K562 (cell line): ENCODE data around the gene AGR2. TPM values are rescaled to one million over a fixed set of nuclear protein-coding genes. Genes with fewer than 3 reads are reported as not detected.

Experiments
- ATAC-seq: fragments of 200-7000 bp; cut with Tn5 transposase; 3 replicates; pipeline ENCODE4 v1.9.1; 2020; ENCODE audit warnings: moderate library complexity
- BruUV-seq: library from RNA; stranded (reverse); fragments of 400-500 nt; replicated peaks from 2 replicates; lab custom pipeline; 2021; lab: Mats Ljungman, UMichigan
- CTCF ChIA-PET: fragments of 300-600 bp; formaldehyde crosslinking; extraction: SDS; loops from one replicate; lab custom pipeline; 2021; ENCODE audit warnings: low intra/inter-chr PET ratio; lab: Yijun Ruan, JAX
- POLR2A ChIA-PET: fragments of 300-600, 350-650 bp; sonication (Branson Sonifier 250); formaldehyde crosslinking; extraction: SDS; loops from one replicate; lab custom pipeline; 2021; ENCODE audit warnings: antibody characterized with exemption, inconsistent platforms; lab: Yijun Ruan, JAX
- DNase-seq, 4 experiments: peaks; one replicate each; pipeline versions ENCODE4 v3.0.0 to v3.0.0-alpha.2; 2011 to 2018; ENCODE audit warnings: low spot score in 3 of 4, mixed read lengths in 3 of 4; ENCODE audit errors: extremely low read depth in 1 of 4
- FAIRE-seq: peaks from 2 replicates; lab custom pipeline; 2011; peaks lifted over from hg19 to GRCh38; lab: Jason Lieb, UNC
- H2AFZ ChIP-seq: 2 replicates; pipeline ENCODE4 v1.6.0; 2011; ENCODE audit warnings: low read depth, low read length, control low read depth, inconsistent platforms
- H3K27ac ChIP-seq: fragments of 200-600 bp; 3 replicates; pipeline ENCODE4 v1.8.0; 2011; ENCODE audit warnings: low read depth, mild to moderate bottlenecking, control low read depth, inconsistent platforms, low read length, moderate library complexity, mixed read lengths; ENCODE audit errors: extremely low read depth
- H3K27me3 ChIP-seq, 2 experiments: fragments of 300-600 bp in 1 of 2; 2 replicates in 1 of 2; 3 replicates in 1 of 2; pipeline versions ENCODE4 v1.6.0 to v1.8.0; 2011; ENCODE audit warnings: inconsistent platforms in 2 of 2, low read length in 2 of 2, mild to moderate bottlenecking in 1 of 2, mixed read lengths in 1 of 2, moderate library complexity in 1 of 2; ENCODE audit not compliant: control insufficient read depth in 2 of 2, insufficient read depth in 2 of 2
- H3K36me3 ChIP-seq: fragments of 300-600 bp; 3 replicates; pipeline ENCODE4 v1.8.0; 2011; ENCODE audit warnings: mild to moderate bottlenecking, low read length, inconsistent platforms; ENCODE audit not compliant: control insufficient read depth, insufficient read depth
- H3K4me1 ChIP-seq, 2 experiments: fragments of 200-600 bp in 1 of 2; replicated peaks in 1 of 2; 2 replicates in 1 of 2; 3 replicates in 1 of 2; pipeline versions ENCODE4 v1.5.1 to v1.8.0; 2011; ENCODE audit warnings: inconsistent platforms in 2 of 2, low read length in 2 of 2, mild to moderate bottlenecking in 1 of 2, mixed read lengths in 1 of 2, moderate library complexity in 1 of 2; ENCODE audit not compliant: control insufficient read depth in 2 of 2, insufficient read depth in 2 of 2
- H3K4me2 ChIP-seq: 2 replicates; pipeline ENCODE4 v1.6.1; 2011; ENCODE audit warnings: low read length, control low read depth, inconsistent platforms, mixed read lengths; ENCODE audit not compliant: insufficient read depth
- H3K4me3 ChIP-seq: fragments of 200-600 bp; sonication (generic), shearing (Covaris generic); 2 replicates; pipeline ENCODE4 v1.5.1; 2016; ENCODE audit warnings: control low read depth, inconsistent platforms
- H3K79me2 ChIP-seq: fragments of 200-600 bp; 3 replicates; pipeline ENCODE4 v1.8.0; 2011; ENCODE audit warnings: low read length, inconsistent platforms; ENCODE audit not compliant: control insufficient read depth, insufficient read depth
- H3K9ac ChIP-seq, 2 experiments: 2 replicates each; pipeline versions ENCODE4 v1.6.0 to v1.6.1; 2011; ENCODE audit warnings: low read depth in 2 of 2, low read length in 2 of 2, control low read depth in 1 of 2, inconsistent platforms in 1 of 2, mild to moderate bottlenecking in 1 of 2, mixed read lengths in 1 of 2; ENCODE audit not compliant: insufficient read depth in 1 of 2
- H3K9me1 ChIP-seq: one replicate; pipeline ENCODE4 v1.6.0; 2011; ENCODE audit warnings: inconsistent platforms, mild to moderate bottlenecking, low read length, moderate library complexity; ENCODE audit not compliant: control insufficient read depth, insufficient read depth
- H3K9me3 ChIP-seq: replicated peaks from 2 replicates; pipeline ENCODE4 v1.5.1; 2011; ENCODE audit warnings: low read depth, low read length, inconsistent platforms; ENCODE audit not compliant: control insufficient read depth, insufficient read depth
- H4K20me1 ChIP-seq: replicated peaks from 2 replicates; pipeline ENCODE4 v1.6.1; 2011; ENCODE audit warnings: low read length, inconsistent platforms, mixed read lengths; ENCODE audit not compliant: control insufficient read depth, insufficient read depth
- ETV6 ChIP-seq, 3 experiments: fragments of 150-350 bp in 1 of 3; sonication (generic) in 1 of 3; formaldehyde crosslinking in 1 of 3; IDR thresholded peaks; 2 replicates each; pipeline versions ENCODE4 v1.6.1 to v1.8.0; 2014 to 2022; ENCODE audit warnings: borderline replicate concordance in 2 of 3, low read depth in 2 of 3, antibody characterized with exemption in 1 of 3, low read length in 1 of 3, mild to moderate bottlenecking in 1 of 3, missing genetic modification reagents in 1 of 3
- KDM1A ChIP-seq, 2 experiments: fragments of 450-650 bp; IDR thresholded peaks; 2 replicates each; pipeline ENCODE4 v1.6.1; 2016; ENCODE audit warnings: mild to moderate bottlenecking in 2 of 2
- KHSRP ChIP-seq: fragments of 450-650 bp; IDR thresholded peaks from 2 replicates; pipeline ENCODE4 v1.6.1; 2017
- POLR2G ChIP-seq: fragments of 200-400 bp; formaldehyde crosslinking; IDR thresholded peaks from 2 replicates; pipeline ENCODE4 v1.6.1; 2017; ENCODE audit warnings: low read depth, mild to moderate bottlenecking, antibody characterized with exemption, low read length, moderate library complexity
- U2AF1 ChIP-seq: fragments of 200-400 bp; formaldehyde crosslinking; optimal IDR thresholded peaks from 2 replicates; pipeline ENCODE3; 2017; ENCODE audit warnings: mild to moderate bottlenecking, low read depth, low read length, moderate library complexity
- ZKSCAN8 ChIP-seq: fragments of 200-800 bp; sonication (Bioruptor generic); IDR thresholded peaks from 2 replicates; pipeline ENCODE4 v1.6.1; 2016; ENCODE audit warnings: missing genetic modification characterization, missing compliant biosample characterization
- ZNF133 ChIP-seq: fragments of 250-450 bp; sonication (Bioruptor Pico); IDR thresholded peaks from 2 replicates; pipeline ENCODE4 v1.4.0; 2020; ENCODE audit warnings: mild to moderate bottlenecking
- ZNF561 ChIP-seq: fragments of 450-650 bp; formaldehyde crosslinking; conservative IDR thresholded peaks from 2 replicates; pipeline ENCODE4 v1.4.0; 2020; ENCODE audit warnings: mild to moderate bottlenecking, moderate library complexity
- WGBS: fragments of 100-300 bp; shearing (Covaris generic); methylation state at CpG from one replicate; pipeline ENCODE4 v1.1.6; 2016; ENCODE audit warnings: low coverage, mixed read lengths; ENCODE audit not compliant: insufficient coverage; ENCODE audit errors: missing lambda C conversion rate; 5-methylcytosine and 5-hydroxymethylcytosine counted together
- in situ Hi-C: fragments of 300-500 bp; cut with MboI; formaldehyde crosslinking; loops from 4 replicates; pipeline ENCODE4 v1.15.0; 2018; ENCODE audit warnings: inconsistent platforms, mixed read lengths
- intact Hi-C: fragments of 100-400 bp; cut with micrococcal nuclease; formaldehyde crosslinking; loops from 2 replicates; pipeline ENCODE4 v1.14.2; 2022
- polyA plus RNA-seq, 8 experiments: library from polyadenylated mRNA; depleted of rRNA in 4 of 8; stranded (reverse) in 5 of 8; unstranded in 3 of 8; fragments of >200 nt; fragmentation: Nextera tagmentation in 2 of 8; fragmentation: Illumina TruSeq in 1 of 8; extraction: Ambion mirVana in 2 of 8; extraction: Trizol in 1 of 8; gene quantifications; 2 replicates each; pipeline versions ENCODE4 v1.2.1 to v1.2.3, GENCODE V29; 2011 to 2014; ENCODE audit warnings: inconsistent platforms in 1 of 8, missing spikeins in 1 of 8
- total RNA-seq, 7 experiments: library from RNA; depleted of rRNA in 6 of 7; stranded (reverse); fragments of >200 nt in 6 of 7; fragmentation: Illumina TruSeq in 2 of 7; extraction: Trizol in 2 of 7; gene quantifications; 2 replicates each; pipeline versions ENCODE4 v1.2.1 to v1.2.3, GENCODE V29; 2011 to 2021; ENCODE audit warnings: low replicate concordance in 1 of 7
- TF ChIP-seq, protein P1 (sequence below): fragments of 450-650 bp; IDR thresholded peaks from 2 replicates; pipeline ENCODE4 v1.6.1; 2016; ENCODE audit warnings: low read depth

Gene AGR2
- total and polyA plus RNA-seq, 9 of the 15 experiments (the other 6 are each of a cell fraction or from before 2014, with no cell fraction given), result 0.66 TPM; not detected in 8

DNA sequence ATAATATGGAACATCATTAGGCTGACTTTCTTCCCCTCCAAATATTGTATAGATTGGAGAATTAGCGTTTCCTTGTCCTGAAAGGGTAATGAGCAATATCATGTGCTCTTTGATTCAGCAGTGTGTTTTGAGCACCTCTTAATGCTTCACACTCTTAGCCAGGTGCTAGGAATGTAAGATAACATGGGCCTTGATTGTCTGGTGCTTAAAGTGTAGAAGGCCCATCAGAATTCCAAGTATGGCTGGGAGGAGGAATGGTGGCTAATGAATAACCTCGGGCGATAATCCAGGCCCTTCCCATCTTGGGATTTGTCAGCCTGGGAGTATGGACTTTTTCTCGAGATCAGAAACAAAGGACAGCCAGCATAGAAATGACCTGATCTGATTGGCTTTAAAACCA is 42.6 kb downstream of the AGR2 start:
- peaks cover 26% of the 10 kb centered on the region; the same call in 1 of the 3 replicates for H3K79me2 ChIP-seq
- H3K9me1 ChIP-seq, result no peaks in the 10 kb centered on the region
- in situ Hi-C loops, result no loop called here
- WGBS, result 86% methylated on average over 4 of the region's 4 CpGs
- no peaks in the 10 kb centered on the region for H4K20me1 ChIP-seq
- no peak overlapping the region for H3K27ac ChIP-seq
- no peak for FAIRE-seq
- no peak overlapping the region for H3K9ac ChIP-seq
- DNase-seq, result no peak
- no peak for ATAC-seq
- no peak overlapping the region for H3K4me2 ChIP-seq
- H3K36me3 ChIP-seq, result no peaks in the 10 kb centered on the region; the same call in 2 of the 3 replicates
- intact Hi-C loops, result no loop called here
- ChIA-PET POLR2A (no interaction called here), CTCF (no interaction called here)
- H3K9me3 ChIP-seq, result no peaks in the 10 kb centered on the region; the same call in 1 of the 2 replicates
- TF ChIP-seq ZKSCAN8 (CRISPR knock-in tag) (no peak), ZNF561 (no peak), U2AF1 (no peak), KHSRP (no peak), ETV6 (IDR thresholded peaks at IDR 0.05; ENCODE audit: borderline replicate concordance in 1 of 2, low read depth in 2 of 2, low read length in 1 of 2) (no peak), ETV6 (CRISPR knock-in tag; IDR thresholded peaks at IDR 0.05; ENCODE audit: borderline replicate concordance) (no peak), POLR2G (no peak), ZNF133 (CRISPR knock-in tag) (no peak), KDM1A (IDR thresholded peaks at IDR 0.05) (no peak)
- TF ChIP-seq, protein P1, sequence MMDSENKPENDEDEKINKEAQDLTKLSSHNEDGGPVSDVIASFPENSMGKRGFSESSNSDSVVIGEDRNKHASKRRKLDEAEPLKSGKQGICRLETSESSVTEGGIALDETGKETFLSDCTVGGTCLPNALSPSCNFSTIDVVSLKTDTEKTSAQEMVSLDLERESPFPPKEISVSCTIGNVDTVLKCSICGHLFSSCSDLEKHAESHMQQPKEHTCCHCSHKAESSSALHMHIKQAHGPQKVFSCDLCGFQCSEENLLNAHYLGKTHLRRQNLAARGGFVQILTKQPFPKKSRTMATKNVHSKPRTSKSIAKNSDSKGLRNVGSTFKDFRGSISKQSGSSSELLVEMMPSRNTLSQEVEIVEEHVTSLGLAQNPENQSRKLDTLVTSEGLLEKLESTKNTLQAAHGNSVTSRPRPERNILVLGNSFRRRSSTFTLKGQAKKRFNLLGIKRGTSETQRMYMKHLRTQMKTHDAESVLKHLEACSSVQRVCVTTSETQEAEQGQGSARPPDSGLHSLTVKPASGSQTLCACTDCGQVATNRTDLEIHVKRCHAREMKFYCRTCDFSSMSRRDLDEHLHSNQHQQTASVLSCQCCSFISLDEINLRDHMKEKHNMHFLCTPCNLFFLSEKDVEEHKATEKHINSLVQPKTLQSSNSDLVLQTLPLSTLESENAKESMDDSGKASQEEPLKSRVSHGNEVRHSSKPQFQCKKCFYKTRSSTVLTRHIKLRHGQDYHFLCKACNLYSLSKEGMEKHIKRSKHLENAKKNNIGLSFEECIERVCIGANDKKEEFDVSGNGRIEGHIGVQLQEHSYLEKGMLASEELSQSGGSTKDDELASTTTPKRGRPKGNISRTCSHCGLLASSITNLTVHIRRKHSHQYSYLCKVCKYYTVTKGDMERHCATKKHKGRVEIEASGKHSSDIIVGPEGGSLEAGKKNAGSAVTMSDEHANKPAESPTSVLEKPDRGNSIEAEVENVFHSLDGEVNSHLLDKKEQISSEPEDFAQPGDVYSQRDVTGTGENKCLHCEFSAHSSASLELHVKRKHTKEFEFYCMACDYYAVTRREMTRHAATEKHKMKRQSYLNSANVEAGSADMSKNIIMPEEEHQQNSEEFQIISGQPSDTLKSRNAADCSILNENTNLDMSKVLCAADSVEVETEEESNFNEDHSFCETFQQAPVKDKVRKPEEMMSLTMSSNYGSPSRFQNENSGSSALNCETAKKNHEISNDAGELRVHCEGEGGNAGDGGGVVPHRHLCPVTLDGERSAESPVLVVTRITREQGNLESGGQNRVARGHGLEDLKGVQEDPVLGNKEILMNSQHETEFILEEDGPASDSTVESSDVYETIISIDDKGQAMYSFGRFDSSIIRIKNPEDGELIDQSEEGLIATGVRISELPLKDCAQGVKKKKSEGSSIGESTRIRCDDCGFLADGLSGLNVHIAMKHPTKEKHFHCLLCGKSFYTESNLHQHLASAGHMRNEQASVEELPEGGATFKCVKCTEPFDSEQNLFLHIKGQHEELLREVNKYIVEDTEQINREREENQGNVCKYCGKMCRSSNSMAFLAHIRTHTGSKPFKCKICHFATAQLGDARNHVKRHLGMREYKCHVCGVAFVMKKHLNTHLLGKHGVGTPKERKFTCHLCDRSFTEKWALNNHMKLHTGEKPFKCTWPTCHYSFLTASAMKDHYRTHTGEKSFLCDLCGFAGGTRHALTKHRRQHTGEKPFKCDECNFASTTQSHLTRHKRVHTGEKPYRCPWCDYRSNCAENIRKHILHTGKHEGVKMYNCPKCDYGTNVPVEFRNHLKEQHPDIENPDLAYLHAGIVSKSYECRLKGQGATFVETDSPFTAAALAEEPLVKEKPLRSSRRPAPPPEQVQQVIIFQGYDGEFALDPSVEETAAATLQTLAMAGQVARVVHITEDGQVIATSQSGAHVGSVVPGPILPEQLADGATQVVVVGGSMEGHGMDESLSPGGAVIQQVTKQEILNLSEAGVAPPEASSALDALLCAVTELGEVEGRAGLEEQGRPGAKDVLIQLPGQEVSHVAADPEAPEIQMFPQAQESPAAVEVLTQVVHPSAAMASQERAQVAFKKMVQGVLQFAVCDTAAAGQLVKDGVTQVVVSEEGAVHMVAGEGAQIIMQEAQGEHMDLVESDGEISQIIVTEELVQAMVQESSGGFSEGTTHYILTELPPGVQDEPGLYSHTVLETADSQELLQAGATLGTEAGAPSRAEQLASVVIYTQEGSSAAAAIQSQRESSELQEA, result no peak
- H2AFZ ChIP-seq, result no peak overlapping the region
- no TSS peak for BruUV-seq
- H3K4me1 ChIP-seq, result no peaks in the 10 kb centered on the region; a peak in 1 of 5 replicates
- no peak overlapping the region for H3K4me3 ChIP-seq
- no peaks in the 10 kb centered on the region for H3K27me3 ChIP-seq
